Neural progenitor cell (in vitro differentiated cells): ENCODE data around the gene AGK. TPM values are rescaled to one million over a fixed set of nuclear protein-coding genes. Genes with fewer than 3 reads are reported as not detected.
"Not testable (repeated sequence)": the region's sequence is repeated elsewhere in the genome, so short reads cannot be mapped to it uniquely, and the experiment has no call there.

Source experiments
- DNase-seq: peaks from one replicate; pipeline ENCODE4 v3.0.0-alpha.2; 2016; ENCODE audit warnings: low spot score
- H2AFZ ChIP-seq: fragments of 200-600 bp; sonication (generic); replicated peaks from 2 replicates; pipeline ENCODE4 v1.6.1; 2016; ENCODE audit warnings: antibody characterized with exemption
- H3F3A ChIP-seq: fragments of 200-600 bp; sonication (generic); 2 replicates; pipeline ENCODE4 v1.6.1; 2016; ENCODE audit warnings: antibody characterized with exemption, low read depth
- H3K27ac ChIP-seq: fragments of 200-600 bp; sonication (generic); 2 replicates; pipeline ENCODE4 v1.5.1; 2016; ENCODE audit warnings: mild to moderate bottlenecking
- H3K27me3 ChIP-seq: fragments of 200-600 bp; sonication (generic); 2 replicates; pipeline ENCODE4 v1.6.1; 2016; ENCODE audit warnings: mild to moderate bottlenecking, moderate library complexity
- H3K36me3 ChIP-seq: fragments of 200-600 bp; sonication (generic); 2 replicates; pipeline ENCODE4 v1.5.1; 2016
- H3K4me1 ChIP-seq: fragments of 200-600 bp; sonication (generic); 2 replicates; pipeline ENCODE4 v1.6.1; 2016; ENCODE audit warnings: mixed run types
- H3K4me2 ChIP-seq: fragments of 200-600 bp; sonication (generic); 2 replicates; pipeline ENCODE4 v1.6.1; 2016
- H3K4me3 ChIP-seq: fragments of 200-600 bp; sonication (generic); 2 replicates; pipeline ENCODE4 v1.5.1; 2016
- H3K79me2 ChIP-seq: fragments of 200-600 bp; sonication (generic); 2 replicates; pipeline ENCODE4 v1.6.1; 2016; ENCODE audit warnings: low read depth
- H3K9ac ChIP-seq: fragments of 200-600 bp; sonication (generic); 2 replicates; pipeline ENCODE4 v1.6.1; 2016
- H3K9me3 ChIP-seq: fragments of 200-600 bp; sonication (generic); 2 replicates; pipeline ENCODE4 v1.5.1; 2016; ENCODE audit warnings: low read depth
- H4K20me1 ChIP-seq: fragments of 200-600 bp; sonication (generic); 2 replicates; pipeline ENCODE4 v1.6.1; 2016; ENCODE audit warnings: low read depth
- H3K27ac Mint-ChIP-seq: 3 replicates; pipeline ENCODE4 v1.8.0; 2021; ENCODE audit warnings: mixed read lengths
- H3K27me3 Mint-ChIP-seq: 2 replicates; pipeline ENCODE4 v1.8.0; 2022; ENCODE audit warnings: low read depth, mild to moderate bottlenecking, inconsistent platforms, moderate library complexity, mixed read lengths; ENCODE audit not compliant: insufficient read depth
- H3K36me3 Mint-ChIP-seq: 3 replicates; pipeline ENCODE4 v1.8.0; 2021; ENCODE audit warnings: mixed read lengths
- H3K4me1 Mint-ChIP-seq: 3 replicates; pipeline ENCODE4 v1.8.0; 2021; ENCODE audit warnings: mixed read lengths
- H3K4me3 Mint-ChIP-seq: 3 replicates; pipeline ENCODE4 v1.8.0; 2021; ENCODE audit warnings: mild to moderate bottlenecking, moderate library complexity, mixed read lengths
- H3K9me3 Mint-ChIP-seq: 3 replicates; pipeline ENCODE4 v1.8.0; 2020; ENCODE audit warnings: mixed read lengths
- EZH2 ChIP-seq: fragments of 200-600 bp; sonication (generic); IDR thresholded peaks from 2 replicates; pipeline ENCODE4 v1.6.1; 2017; ENCODE audit warnings: antibody characterized with exemption, mild to moderate bottlenecking, moderate library complexity
- EZH2phosphoT487 ChIP-seq: fragments of 200-600 bp; sonication (generic); IDR thresholded peaks from 2 replicates; pipeline ENCODE4 v1.6.1; 2017; ENCODE audit warnings: antibody characterized with exemption
- total RNA-seq: library from RNA; depleted of rRNA; stranded (reverse); fragments of >200 nt; gene quantifications from 2 replicates; pipeline ENCODE4 v1.2.3, GENCODE V29; 2015; ENCODE audit warnings: low replicate concordance
- TF ChIP-seq, protein P1 (sequence below): fragments of 200-600 bp; sonication (generic); IDR thresholded peaks from 2 replicates; pipeline ENCODE4 v1.5.1; 2017; ENCODE audit warnings: antibody characterized with exemption, mild to moderate bottlenecking

The AGK gene
- total RNA-seq, 1 donor from 2014 or later, result 42.6 TPM

GRCh38 chr7:141686074-141686473, 134.9 kb downstream of the AGK start:
- no peak overlapping the region for H3K4me2 ChIP-seq
- H3K9me3 ChIP-seq, result no peaks in the 10 kb centered on the region
- no peak overlapping the region for H3K27ac ChIP-seq
- Mint-ChIP-seq H3K9me3 (no peaks in the 10 kb centered on the region), H3K36me3 (peaks cover 38% of the 10 kb centered on the region), H3K4me3 (no peak overlapping the region), H3K27ac (no peak overlapping the region), H3K4me1 (peaks cover 19% of the 10 kb centered on the region), H3K27me3 (peaks cover 4% of the 10 kb centered on the region)
- TF ChIP-seq EZH2phosphoT487, result no peak
- H3K36me3 ChIP-seq, result peaks cover 4% of the 10 kb centered on the region
- DNase-seq, result no peak
- H2AFZ ChIP-seq, result no peak overlapping the region
- H3K9ac ChIP-seq, result no peak overlapping the region
- no peaks in the 10 kb centered on the region for H3K79me2 ChIP-seq
- H3K4me3 ChIP-seq, result no peak overlapping the region
- H4K20me1 ChIP-seq, result no peaks in the 10 kb centered on the region
- no peaks in the 10 kb centered on the region for H3K4me1 ChIP-seq
- H3K27me3 ChIP-seq, result no peaks in the 10 kb centered on the region
- H3F3A ChIP-seq, result no peaks in the 10 kb centered on the region

GRCh38 chr7:141686670-141687069, 135.5 kb downstream of the AGK start:
- Histone ChIP-seq H2AFZ (no peak overlapping the region), H3K9me3 (no peaks in the 10 kb centered on the region), H3K4me1 (no peaks in the 10 kb centered on the region), H3K36me3 (peaks cover 4% of the 10 kb centered on the region), H3F3A (no peaks in the 10 kb centered on the region), H3K9ac (no peak overlapping the region), H3K4me2 (no peak overlapping the region), H3K27ac (no peak overlapping the region), H3K79me2 (peaks cover 3% of the 10 kb centered on the region), H3K4me3 (no peak overlapping the region), H3K27me3 (no peaks in the 10 kb centered on the region), H4K20me1 (no peaks in the 10 kb centered on the region)
- no peak for DNase-seq
- no peaks in the 10 kb centered on the region for H3K9me3 Mint-ChIP-seq
- H3K4me1 Mint-ChIP-seq, result peaks cover 19% of the 10 kb centered on the region
- peaks cover 4% of the 10 kb centered on the region for H3K27me3 Mint-ChIP-seq
- H3K4me3 Mint-ChIP-seq, result no peak overlapping the region
- TF ChIP-seq, protein P1, sequence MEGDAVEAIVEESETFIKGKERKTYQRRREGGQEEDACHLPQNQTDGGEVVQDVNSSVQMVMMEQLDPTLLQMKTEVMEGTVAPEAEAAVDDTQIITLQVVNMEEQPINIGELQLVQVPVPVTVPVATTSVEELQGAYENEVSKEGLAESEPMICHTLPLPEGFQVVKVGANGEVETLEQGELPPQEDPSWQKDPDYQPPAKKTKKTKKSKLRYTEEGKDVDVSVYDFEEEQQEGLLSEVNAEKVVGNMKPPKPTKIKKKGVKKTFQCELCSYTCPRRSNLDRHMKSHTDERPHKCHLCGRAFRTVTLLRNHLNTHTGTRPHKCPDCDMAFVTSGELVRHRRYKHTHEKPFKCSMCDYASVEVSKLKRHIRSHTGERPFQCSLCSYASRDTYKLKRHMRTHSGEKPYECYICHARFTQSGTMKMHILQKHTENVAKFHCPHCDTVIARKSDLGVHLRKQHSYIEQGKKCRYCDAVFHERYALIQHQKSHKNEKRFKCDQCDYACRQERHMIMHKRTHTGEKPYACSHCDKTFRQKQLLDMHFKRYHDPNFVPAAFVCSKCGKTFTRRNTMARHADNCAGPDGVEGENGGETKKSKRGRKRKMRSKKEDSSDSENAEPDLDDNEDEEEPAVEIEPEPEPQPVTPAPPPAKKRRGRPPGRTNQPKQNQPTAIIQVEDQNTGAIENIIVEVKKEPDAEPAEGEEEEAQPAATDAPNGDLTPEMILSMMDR, result no peak
- H3K27ac Mint-ChIP-seq, result no peak overlapping the region
- peaks cover 32% of the 10 kb centered on the region for H3K36me3 Mint-ChIP-seq

DNA sequence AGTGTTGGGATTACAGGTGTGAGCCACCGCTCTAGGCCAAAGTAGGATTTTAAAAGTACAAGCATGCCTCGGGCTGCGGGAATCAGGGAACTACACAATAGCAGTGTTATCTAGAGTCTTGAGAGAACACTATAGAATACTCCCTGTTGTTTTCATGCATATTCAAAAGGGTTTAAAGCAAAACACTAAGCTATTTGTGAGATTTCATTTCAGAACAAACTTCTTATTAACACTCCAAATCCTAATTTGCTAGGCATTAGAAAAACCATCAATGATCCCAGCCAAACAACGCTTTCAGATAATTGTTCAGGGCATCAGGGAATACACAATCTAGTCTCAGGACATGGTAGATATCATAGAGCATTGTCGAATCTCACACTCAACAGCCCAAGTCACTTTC, 136.8 kb downstream of the AGK start:
- H3K4me1 Mint-ChIP-seq, result peaks cover 19% of the 10 kb centered on the region
- no peaks in the 10 kb centered on the region for H3K9me3 Mint-ChIP-seq
- H3K9me3 ChIP-seq, result no peaks in the 10 kb centered on the region
- no peak overlapping the region for H3K9ac ChIP-seq
- no peak overlapping the region for H3K4me2 ChIP-seq
- no peak overlapping the region for H3K4me3 Mint-ChIP-seq
- H3K4me1 ChIP-seq, result no peaks in the 10 kb centered on the region
- no peaks in the 10 kb centered on the region for H3F3A ChIP-seq
- DNase-seq, result no peak
- no peaks in the 10 kb centered on the region for H3K36me3 ChIP-seq
- H4K20me1 ChIP-seq, result no peaks in the 10 kb centered on the region
- no peak overlapping the region for H3K27ac Mint-ChIP-seq
- peaks cover 24% of the 10 kb centered on the region for H3K36me3 Mint-ChIP-seq
- no peak overlapping the region for H3K27ac ChIP-seq
- H2AFZ ChIP-seq, result no peak overlapping the region
- TF ChIP-seq EZH2phosphoT487 (no peak), EZH2 (no peak)
- TF ChIP-seq, protein P1, result no peak
- no peaks in the 10 kb centered on the region for H3K27me3 ChIP-seq
- peaks cover 4% of the 10 kb centered on the region for H3K27me3 Mint-ChIP-seq
- no peak overlapping the region for H3K4me3 ChIP-seq
- peaks cover 8% of the 10 kb centered on the region for H3K79me2 ChIP-seq

DNA sequence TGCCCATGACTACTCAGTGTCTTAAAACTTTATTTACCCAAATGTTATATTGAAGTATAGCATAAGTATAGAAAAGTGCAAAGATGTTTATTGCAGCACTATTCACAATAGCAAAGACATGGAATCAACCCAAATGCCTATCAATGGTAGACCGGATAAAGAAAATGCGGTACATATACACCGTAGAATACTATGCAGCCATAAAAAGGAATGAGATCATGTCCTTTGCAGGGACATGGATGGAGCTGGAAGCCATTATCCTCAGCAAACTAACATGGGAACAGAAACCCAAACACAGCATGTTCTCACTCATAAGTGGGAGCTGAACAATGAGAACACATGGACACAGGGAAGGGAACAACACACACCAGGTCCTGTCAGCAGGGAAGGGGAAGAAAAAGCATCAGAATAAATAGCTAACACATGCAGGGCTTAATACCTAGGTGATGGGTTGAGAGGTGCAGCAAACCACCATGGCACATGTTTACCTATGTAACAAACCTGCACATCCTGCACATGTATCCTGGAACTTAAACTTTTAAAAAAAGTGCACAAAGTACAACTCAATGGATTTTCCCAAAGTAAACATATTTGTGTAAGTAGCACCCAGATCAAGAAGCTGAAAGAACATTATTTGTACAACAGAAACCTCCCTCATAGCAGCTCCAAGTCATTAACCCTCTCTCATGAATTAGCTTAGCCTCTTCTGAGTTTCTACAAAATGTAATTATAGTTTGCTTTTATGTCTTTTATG, 138.0 kb downstream of the AGK start:
- H3F3A ChIP-seq, H3K4me2 ChIP-seq, H3K4me3 Mint-ChIP-seq, H3K9me3 Mint-ChIP-seq, H3K4me3 ChIP-seq, H3K4me1 ChIP-seq, H4K20me1 ChIP-seq, DNase-seq, H3K36me3 ChIP-seq, H3K27me3 Mint-ChIP-seq, H3K9me3 ChIP-seq, H3K27ac ChIP-seq, H2AFZ ChIP-seq, H3K27me3 ChIP-seq, H3K27ac Mint-ChIP-seq, H3K9ac ChIP-seq: not testable (repeated sequence)
- H3K79me2 ChIP-seq, result peaks cover 14% of the 10 kb centered on the region
- H3K36me3 Mint-ChIP-seq, result peaks cover 22% of the 10 kb centered on the region
- peaks cover 19% of the 10 kb centered on the region for H3K4me1 Mint-ChIP-seq
